Endothelial cell of umbilical vein (primary cell): Measurements from ENCODE around the gene GTF2IRD1. TPM values are rescaled to one million over a fixed set of nuclear protein-coding genes. Genes with fewer than 3 reads are reported as not detected.
"Not testable (repeated sequence)": the region's sequence is repeated elsewhere in the genome, so short reads cannot be mapped to it uniquely, and the experiment has no call there.

Experiments used
- BruUV-seq: library from RNA; stranded (reverse); fragments of 400-500 nt; replicated peaks from 2 replicates; lab custom pipeline; 2021; lab: Mats Ljungman, UMichigan
- CTCF ChIA-PET: fragments of 300-600, 350-600 bp; sonication (Branson Sonifier 250); formaldehyde crosslinking; loops from one replicate; lab custom pipeline; 2021; ENCODE audit warnings: antibody characterized with exemption, inconsistent platforms; lab: Charles Lee
- POLR2A ChIA-PET: fragments of 300-600, 350-600 bp; sonication (Branson Sonifier 250); formaldehyde crosslinking; loops from one replicate; lab custom pipeline; 2021; ENCODE audit warnings: antibody characterized with exemption, inconsistent platforms; lab: Charles Lee
- DNase-seq: peaks from one replicate; pipeline ENCODE4 v3.0.0-alpha.2; 2011; ENCODE audit warnings: low read depth, low spot score
- FAIRE-seq: peaks from 2 replicates; lab custom pipeline; 2011; peaks lifted over from hg19 to GRCh38; lab: Jason Lieb, UNC
- H2AFZ ChIP-seq: 2 replicates; pipeline ENCODE4 v1.6.0; 2012; ENCODE audit warnings: low read depth, low read length, control low read depth, inconsistent platforms
- H3K27ac ChIP-seq: 2 replicates; pipeline ENCODE4 v1.5.1; 2011; ENCODE audit warnings: low read depth, mild to moderate bottlenecking, control low read depth, low read length, moderate library complexity; ENCODE audit not compliant: insufficient read depth
- H3K27me3 ChIP-seq, 2 experiments: 2 replicates each; pipeline versions ENCODE4 v1.6.0 to v1.6.1; 2011; ENCODE audit warnings: low read length in 2 of 2, mixed read lengths in 1 of 2; ENCODE audit not compliant: control insufficient read depth in 2 of 2, insufficient read depth in 2 of 2
- H3K36me3 ChIP-seq, 2 experiments: 2 replicates in 1 of 2; 3 replicates in 1 of 2; pipeline ENCODE4 v1.5.1; 2011; ENCODE audit warnings: low read length in 2 of 2, mild to moderate bottlenecking in 1 of 2, moderate library complexity in 1 of 2; ENCODE audit not compliant: control insufficient read depth in 2 of 2, insufficient read depth in 2 of 2; ENCODE audit errors: extremely low read depth in 1 of 2
- H3K4me1 ChIP-seq: 3 replicates; pipeline ENCODE4 v1.5.1; 2011; ENCODE audit warnings: mild to moderate bottlenecking, low read length; ENCODE audit not compliant: control insufficient read depth, insufficient read depth; ENCODE audit errors: extremely low read depth
- H3K4me2 ChIP-seq: 2 replicates; pipeline ENCODE4 v1.6.1; 2011; ENCODE audit warnings: low read length, control low read depth, mixed read lengths; ENCODE audit not compliant: insufficient read depth
- H3K4me3 ChIP-seq, 3 experiments: fragments of 200-600 bp in 1 of 3; sonication (generic), shearing (Covaris generic) in 1 of 3; replicated peaks in 1 of 3; 2 replicates each; pipeline ENCODE4 v1.5.1; 2011 to 2016; ENCODE audit warnings: control low read depth in 3 of 3, low read length in 3 of 3, mild to moderate bottlenecking in 2 of 3, inconsistent platforms in 1 of 3, low read depth in 1 of 3, moderate library complexity in 1 of 3; ENCODE audit not compliant: insufficient read depth in 1 of 3
- H3K79me2 ChIP-seq: 2 replicates; pipeline ENCODE4 v1.6.0; 2012; ENCODE audit warnings: low read length, inconsistent platforms; ENCODE audit not compliant: control insufficient read depth, insufficient read depth
- H3K9ac ChIP-seq: replicated peaks from 2 replicates; pipeline ENCODE3; 2011; ENCODE audit warnings: low read length, control low read depth; ENCODE audit not compliant: insufficient read depth; ENCODE audit errors: extremely low read depth
- H3K9me1 ChIP-seq: replicated peaks from 3 replicates; pipeline ENCODE4 v1.6.0; 2011; ENCODE audit warnings: mild to moderate bottlenecking, low read length; ENCODE audit not compliant: control insufficient read depth, insufficient read depth; ENCODE audit errors: extremely low read depth
- H3K9me3 ChIP-seq: replicated peaks from 2 replicates; pipeline ENCODE4 v1.5.1; 2012; ENCODE audit warnings: low read length, inconsistent platforms; ENCODE audit not compliant: control insufficient read depth, insufficient read depth
- H4K20me1 ChIP-seq: replicated peaks from 2 replicates; pipeline ENCODE3; 2011; ENCODE audit warnings: mild to moderate bottlenecking, low read length; ENCODE audit not compliant: control insufficient read depth, insufficient read depth; ENCODE audit errors: extremely low read depth
- FOS ChIP-seq: IDR thresholded peaks from 2 replicates; pipeline ENCODE4 v1.6.1; 2011; ENCODE audit warnings: mild to moderate bottlenecking, low read length, moderate library complexity, borderline replicate concordance; ENCODE audit not compliant: insufficient read depth
- GATA2 ChIP-seq: IDR thresholded peaks from 2 replicates; pipeline ENCODE4 v1.7.0; 2011; ENCODE audit warnings: low read depth, mild to moderate bottlenecking, moderate library complexity, mixed read lengths, low read length; ENCODE audit not compliant: insufficient read length, insufficient read depth
- JUN ChIP-seq: IDR thresholded peaks from 2 replicates; pipeline ENCODE4 v1.6.1; 2011; ENCODE audit warnings: borderline replicate concordance, low read depth; ENCODE audit not compliant: insufficient read length, insufficient read depth
- dilution Hi-C: fragments of 300-500 bp; cut with MboI; formaldehyde crosslinking; loops from one replicate; pipeline ENCODE4 v1.15.0; 2019; ENCODE audit warnings: low sequenced_read_pairs; ENCODE audit not compliant: extremely low pct_ligation_motif_present
- intact Hi-C: fragments of 100-400 bp; cut with micrococcal nuclease; formaldehyde crosslinking; loops from one replicate; pipeline ENCODE4 v1.10.0; 2022
- polyA plus RNA-seq, 4 experiments: library from polyadenylated mRNA; depleted of rRNA in 3 of 4; stranded (reverse) in 3 of 4; unstranded in 1 of 4; fragments of >200 nt; gene quantifications; 2 replicates each; pipeline versions ENCODE4 v1.2.1 to v1.2.3, GENCODE V29; 2011 to 2012; ENCODE audit warnings: missing spikeins in 1 of 4
- total RNA-seq: library from RNA; stranded (reverse); gene quantifications from 2 replicates; pipeline ENCODE4 v1.2.3, GENCODE V29; 2021

Gene GTF2IRD1
- total and polyA plus RNA-seq, 2 donors (not counting 3 experiments of a cell fraction or from before 2014, with no cell fraction given) = 14.2 to 24.2 TPM

- H3K4me3 ChIP-seq, BruUV-seq, H3K79me2 ChIP-seq, H3K27me3 ChIP-seq, H2AFZ ChIP-seq, H3K9ac ChIP-seq, dilution Hi-C loops, H4K20me1 ChIP-seq, H3K9me1 ChIP-seq, H3K4me1 ChIP-seq, H3K4me2 ChIP-seq, DNase-seq, FAIRE-seq, H3K9me3 ChIP-seq, H3K36me3 ChIP-seq, H3K27ac ChIP-seq, POLR2A ChIA-PET, intact Hi-C loops: not testable (repeated sequence)
- CTCF ChIA-PET = interaction anchor here (0.9 to 1.6 kb wide), 2 partner anchors 12 kb away, joined by 3 to 4 read pairs; no protein-coding TSS in a partner anchor
Observed at GRCh38 chr7:74430409-74430808, 23.3 kb upstream of the GTF2IRD1 start.

- Histone ChIP-seq H3K9me3 (no peaks in the 10 kb centered on the region), H3K79me2 (no peaks in the 10 kb centered on the region), H3K4me2 (no peak overlapping the region), H3K36me3 (no peaks in the 10 kb centered on the region), H3K9ac (no peak overlapping the region), H2AFZ (no peak overlapping the region), H4K20me1 (no peaks in the 10 kb centered on the region), H3K4me3 (no peak overlapping the region), H3K27me3 (no peaks in the 10 kb centered on the region), H3K9me1 (no peaks in the 10 kb centered on the region), H3K27ac (no peak overlapping the region), H3K4me1 (no peaks in the 10 kb centered on the region)
- no TSS peak for BruUV-seq
- ChIA-PET POLR2A (no interaction called here), CTCF (interaction anchor here (0.8 kb wide), 1 partner anchor 16 kb away, joined by 3 read pairs; no protein-coding TSS in a partner anchor)
- intact Hi-C loops (no loop called here), dilution Hi-C loops (no loop called here)
- no peak for TF ChIP-seq FOS
- no peak for TF ChIP-seq JUN
- TF ChIP-seq GATA2 = no peak
- DNase-seq = no peak
- FAIRE-seq = no peak
Observed at GRCh38 chr7:74430961-74431466, 22.7 kb upstream of the GTF2IRD1 start.

DNA sequence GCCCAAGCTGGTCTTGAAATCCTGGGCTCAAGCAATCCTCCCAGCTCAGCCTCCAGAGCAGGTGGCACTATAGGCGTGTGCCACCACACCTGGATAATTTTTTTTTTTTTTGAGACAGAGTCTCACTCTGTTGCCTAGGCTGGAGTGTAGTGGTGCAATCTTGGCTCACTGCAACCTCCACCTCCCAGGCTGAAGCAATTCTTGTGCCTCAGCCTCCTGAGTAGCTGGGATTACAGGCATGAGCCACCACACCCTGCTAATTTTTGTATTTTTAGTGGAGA, 16.5 kb upstream of the GTF2IRD1 start:
- intact Hi-C loops, H3K9me1 ChIP-seq, H3K79me2 ChIP-seq, H3K9ac ChIP-seq, DNase-seq, H3K27me3 ChIP-seq, CTCF ChIA-PET, H3K4me2 ChIP-seq, H3K4me3 ChIP-seq, POLR2A ChIA-PET, dilution Hi-C loops, H3K9me3 ChIP-seq, H3K4me1 ChIP-seq, H2AFZ ChIP-seq, BruUV-seq, H4K20me1 ChIP-seq, H3K27ac ChIP-seq, FAIRE-seq, H3K36me3 ChIP-seq: not testable (repeated sequence)
